ENCODE data around the gene CD99. TPM values are rescaled to one million over a fixed set of nuclear protein-coding genes. Genes with fewer than 3 reads are reported as not detected.
A peak's percentile ranks its signal among the peaks of the same experiment; 100 is the strongest.

CD99 gene
- polyA plus RNA-seq, 3 donors: 159 to 217 (median 184) TPM

GRCh38 chrX:2694914-2695267, 3.8 kb downstream of the CD99 start:
- Mint-ChIP-seq H3K36me3 (peaks cover 38 to 56% of the 10 kb centered on the region in 2 donors), H3K4me1 (peaks cover 69% of the 10 kb centered on the region), H3K9me3 (peaks cover 0 to 2% (median 0%) of the 10 kb centered on the region in 7 donors), H3K27me3 (ENCODE audit: low read depth in 3 of 3) (peaks cover 4 to 19% (median 7%) of the 10 kb centered on the region in 3 donors), H3K4me3 (no peak overlapping the region), H3K27ac (peak overlapping the region in 5 of 7 donors; percentile 25 to 96 (median 63))
- TF ChIP-seq, protein P1, sequence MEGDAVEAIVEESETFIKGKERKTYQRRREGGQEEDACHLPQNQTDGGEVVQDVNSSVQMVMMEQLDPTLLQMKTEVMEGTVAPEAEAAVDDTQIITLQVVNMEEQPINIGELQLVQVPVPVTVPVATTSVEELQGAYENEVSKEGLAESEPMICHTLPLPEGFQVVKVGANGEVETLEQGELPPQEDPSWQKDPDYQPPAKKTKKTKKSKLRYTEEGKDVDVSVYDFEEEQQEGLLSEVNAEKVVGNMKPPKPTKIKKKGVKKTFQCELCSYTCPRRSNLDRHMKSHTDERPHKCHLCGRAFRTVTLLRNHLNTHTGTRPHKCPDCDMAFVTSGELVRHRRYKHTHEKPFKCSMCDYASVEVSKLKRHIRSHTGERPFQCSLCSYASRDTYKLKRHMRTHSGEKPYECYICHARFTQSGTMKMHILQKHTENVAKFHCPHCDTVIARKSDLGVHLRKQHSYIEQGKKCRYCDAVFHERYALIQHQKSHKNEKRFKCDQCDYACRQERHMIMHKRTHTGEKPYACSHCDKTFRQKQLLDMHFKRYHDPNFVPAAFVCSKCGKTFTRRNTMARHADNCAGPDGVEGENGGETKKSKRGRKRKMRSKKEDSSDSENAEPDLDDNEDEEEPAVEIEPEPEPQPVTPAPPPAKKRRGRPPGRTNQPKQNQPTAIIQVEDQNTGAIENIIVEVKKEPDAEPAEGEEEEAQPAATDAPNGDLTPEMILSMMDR (IDR thresholded peaks at IDR 0.05): no peak
- Histone ChIP-seq H2AFZ (ENCODE audit: insufficient read depth, low read depth, low read length, poor library complexity, severe bottlenecking) (no peak overlapping the region), H3K27me3 (ENCODE audit: control insufficient read depth in 2 of 2, insufficient read depth in 2 of 2, low read length in 2 of 2) (no peaks in the 10 kb centered on the region), H3K9me3 (replicated peaks in 1 of 2; ENCODE audit: control insufficient read depth in 1 of 2, insufficient read depth in 1 of 2, low read length in 2 of 2) (no peaks in the 10 kb centered on the region), H3K27ac (ENCODE audit: low read depth in 1 of 2, low read length in 2 of 2) (no peak overlapping the region), H3K9ac (ENCODE audit: insufficient read depth, low read length, poor library complexity, severe bottlenecking) (no peak overlapping the region), H3K79me2 (ENCODE audit: insufficient read depth, low read length) (peaks cover 79% of the 10 kb centered on the region), H3K4me3 (replicated peaks in 1 of 3; ENCODE audit: low read depth in 2 of 3, low read length in 3 of 3) (no peak overlapping the region), H3K4me1 (ENCODE audit: control insufficient read depth in 1 of 2, insufficient read depth in 2 of 2, low read length in 2 of 2) (peaks cover 62 to 69% of the 10 kb centered on the region in 2 donors), H3K4me2 (replicated peaks; ENCODE audit: extremely low read depth, low read length, poor library complexity, severe bottlenecking) (no peak overlapping the region), H4K20me1 (ENCODE audit: insufficient read depth, low read length) (peaks cover 43% of the 10 kb centered on the region), H3K36me3 (replicated peaks in 1 of 2; ENCODE audit: control insufficient read depth in 1 of 2, insufficient read depth in 2 of 2, low read length in 2 of 2) (no peaks in the 10 kb centered on the region)
- intact Hi-C loops (cut with micrococcal nuclease): loop anchor here in 1 of 2 donors (5.0 kb wide), 1 partner anchor 63 kb away; no protein-coding TSS in a partner anchor
- DNase-seq: no peak
- 50% methylated on average over 2 of the region's 7 CpGs for WGBS (ENCODE audit: insufficient coverage)

- H3K79me2 ChIP-seq (ENCODE audit: insufficient read depth, low read length): peaks cover 92% of the 10 kb centered on the region
- H3K4me3 Mint-ChIP-seq: peak overlapping the region; percentile 58 to 73
- H3K27ac Mint-ChIP-seq: peak overlapping the region; percentile 89 to 97 (median 95)
These were observed 5.7 kb downstream of the CD99 start for GRCh38 chrX:2696698-2697215.

More at GRCh38 chrX:2696698-2697215, 5.7 kb downstream of the CD99 start:
- peak overlapping the region; percentile 11 to 52 (median 19) for H3K4me3 ChIP-seq (replicated peaks in 1 of 3; ENCODE audit: low read depth in 2 of 3, low read length in 3 of 3)
- H3K27me3 Mint-ChIP-seq (ENCODE audit: low read depth in 3 of 3): peaks cover 0 to 13% (median 1%) of the 10 kb centered on the region in 3 donors
- H3K4me1 Mint-ChIP-seq: peaks cover 83% of the 10 kb centered on the region
- peak; percentile 87 to 95 (median 95) for DNase-seq
- H3K27ac ChIP-seq (ENCODE audit: low read depth in 1 of 2, low read length in 2 of 2): peak overlapping the region; percentile 81 to 83
- peak overlapping the region; percentile 53 for H3K4me2 ChIP-seq (replicated peaks; ENCODE audit: extremely low read depth, low read length, poor library complexity, severe bottlenecking)
- H2AFZ ChIP-seq (ENCODE audit: insufficient read depth, low read depth, low read length, poor library complexity, severe bottlenecking): peak overlapping the region; percentile 0
- H4K20me1 ChIP-seq (ENCODE audit: insufficient read depth, low read length): peaks cover 62% of the 10 kb centered on the region
- H3K27me3 ChIP-seq (ENCODE audit: control insufficient read depth in 2 of 2, insufficient read depth in 2 of 2, low read length in 2 of 2): no peaks in the 10 kb centered on the region
- TF ChIP-seq, protein P1 (IDR thresholded peaks at IDR 0.05): no peak
- intact Hi-C loops (cut with micrococcal nuclease): loop anchor here in 1 of 2 donors (5.0 kb wide), 1 partner anchor 64 kb away; no protein-coding TSS in a partner anchor
- WGBS (ENCODE audit: insufficient coverage): no CpG with 5 or more reads among the region's 8 CpGs
- H3K9me3 Mint-ChIP-seq: peaks cover 0 to 12% (median 1%) of the 10 kb centered on the region in 7 donors
- no peaks in the 10 kb centered on the region for H3K36me3 ChIP-seq (replicated peaks in 1 of 2; ENCODE audit: control insufficient read depth in 1 of 2, insufficient read depth in 2 of 2, low read length in 2 of 2)
- peaks cover 63 to 74% of the 10 kb centered on the region in 2 donors for H3K4me1 ChIP-seq (ENCODE audit: control insufficient read depth in 1 of 2, insufficient read depth in 2 of 2, low read length in 2 of 2)
- H3K9me3 ChIP-seq (replicated peaks in 1 of 2; ENCODE audit: control insufficient read depth in 1 of 2, insufficient read depth in 1 of 2, low read length in 2 of 2): no peaks in the 10 kb centered on the region
- H3K9ac ChIP-seq (ENCODE audit: insufficient read depth, low read length, poor library complexity, severe bottlenecking): peak overlapping the region; percentile 53
- H3K36me3 Mint-ChIP-seq: peaks cover 49 to 67% of the 10 kb centered on the region in 2 donors

Measured in CD14-positive monocyte (primary cell).